HepG2 (cell line): ENCODE data around the gene PRPSAP1. TPM values are rescaled to one million over a fixed set of nuclear protein-coding genes. Genes with fewer than 3 reads are reported as not detected.
A peak's percentile ranks its signal among the peaks of the same experiment; 100 is the strongest.

Experiments
- FOXM1 ChIP-seq: sonication (generic); formaldehyde crosslinking; IDR thresholded peaks from 2 replicates; pipeline ENCODE4 v1.5.0; 2020; ENCODE audit warnings: missing genetic modification reagents
- GLI4 ChIP-seq: sonication (generic); formaldehyde crosslinking; IDR thresholded peaks from 2 replicates; pipeline ENCODE4 v1.5.1; 2020; ENCODE audit warnings: missing genetic modification reagents, mild to moderate bottlenecking, moderate library complexity, borderline replicate concordance
- HNF4A ChIP-seq: sonication (generic); formaldehyde crosslinking; IDR thresholded peaks from 2 replicates; pipeline ENCODE4 v1.4.0; 2020; ENCODE audit warnings: missing genetic modification reagents
- JDP2 ChIP-seq: sonication (generic); formaldehyde crosslinking; IDR thresholded peaks from 2 replicates; pipeline ENCODE4 v1.8.1; 2022; ENCODE audit warnings: missing genetic modification reagents, borderline replicate concordance
- KLF9 ChIP-seq: IDR thresholded peaks from 2 replicates; pipeline ENCODE4 v1.6.1; 2016; ENCODE audit warnings: low read depth
- MTF2 ChIP-seq: sonication (generic); formaldehyde crosslinking; IDR thresholded peaks from 2 replicates; pipeline ENCODE4 v1.5.0; 2020; ENCODE audit warnings: missing genetic modification reagents, borderline replicate concordance
- NFAT5 ChIP-seq: sonication (generic); formaldehyde crosslinking; IDR thresholded peaks from 2 replicates; pipeline ENCODE4 v1.4.0; 2020; ENCODE audit warnings: missing genetic modification reagents
- NR0B2 ChIP-seq: sonication (generic); formaldehyde crosslinking; IDR thresholded peaks from 2 replicates; pipeline ENCODE4 v1.4.0; 2020; ENCODE audit warnings: mild to moderate bottlenecking, missing genetic modification reagents
- NR2F6 ChIP-seq, 2 experiments: IDR thresholded peaks; 2 replicates each; pipeline ENCODE4 v1.6.1; 2016; ENCODE audit warnings: antibody characterized with exemption in 1 of 2, mild to moderate bottlenecking in 1 of 2
- PCBP1 ChIP-seq: fragments of 200-400 bp; formaldehyde crosslinking; IDR thresholded peaks from 2 replicates; pipeline ENCODE4 v1.6.1; 2017; ENCODE audit warnings: mild to moderate bottlenecking, low read depth, low read length, borderline replicate concordance
- PITX1 ChIP-seq: sonication (generic); formaldehyde crosslinking; IDR thresholded peaks from 2 replicates; pipeline ENCODE4 v1.5.1; 2020; ENCODE audit warnings: mild to moderate bottlenecking, missing genetic modification reagents
- PRPF4 ChIP-seq: fragments of 200-400 bp; formaldehyde crosslinking; IDR thresholded peaks from 2 replicates; pipeline ENCODE4 v1.6.1; 2016; ENCODE audit warnings: low read length, low read depth; ENCODE audit not compliant: poor library complexity, severe bottlenecking
- SAFB2 ChIP-seq: sonication (generic); formaldehyde crosslinking; IDR thresholded peaks from 2 replicates; pipeline ENCODE4 v1.5.1; 2020; ENCODE audit warnings: missing genetic modification reagents, low read depth, mild to moderate bottlenecking, borderline replicate concordance
- TFAP4 ChIP-seq: sonication (generic); IDR thresholded peaks from 2 replicates; pipeline ENCODE4 v1.6.1; 2016; ENCODE audit warnings: low read depth, borderline replicate concordance
- TRIM22 ChIP-seq: fragments of 450-650 bp; IDR thresholded peaks from 2 replicates; pipeline ENCODE4 v1.6.1; 2017
- YEATS4 ChIP-seq: sonication (generic); formaldehyde crosslinking; IDR thresholded peaks from 2 replicates; pipeline ENCODE4 v1.4.0; 2020; ENCODE audit warnings: missing genetic modification reagents, borderline replicate concordance
- ZFP36L2 ChIP-seq: sonication (generic); formaldehyde crosslinking; IDR thresholded peaks from 2 replicates; pipeline ENCODE4 v1.4.0; 2020; ENCODE audit warnings: missing genetic modification reagents
- ZFP62 ChIP-seq: sonication (generic); formaldehyde crosslinking; IDR thresholded peaks from 2 replicates; pipeline ENCODE4 v1.4.0; 2020; ENCODE audit warnings: missing genetic modification reagents
- ZKSCAN8 ChIP-seq: IDR thresholded peaks from 2 replicates; pipeline ENCODE4 v1.6.1; 2016; ENCODE audit warnings: borderline replicate concordance, missing genetic modification reagents, missing compliant biosample characterization
- polyA plus RNA-seq, 8 experiments: library from polyadenylated mRNA; depleted of rRNA in 3 of 8; stranded (reverse) in 7 of 8; unstranded in 1 of 8; fragments of >200 nt; fragmentation: Illumina TruSeq in 4 of 8; extraction: Trizol in 4 of 8; gene quantifications; 2 replicates each; pipeline versions ENCODE4 v1.2.1 to v1.2.3, GENCODE V29; 2011 to 2016; ENCODE audit warnings: low read depth in 4 of 8, missing spikeins in 1 of 8, mixed read lengths in 1 of 8; ENCODE audit not compliant: insufficient read depth in 1 of 8
- total RNA-seq, 5 experiments: library from RNA; depleted of rRNA; stranded (reverse); fragments of >200 nt; fragmentation: Illumina TruSeq; extraction: Trizol; gene quantifications; 2 replicates each; pipeline ENCODE4 v1.2.3, GENCODE V29; 2016; ENCODE audit warnings: low read depth in 1 of 5

PRPSAP1 gene
- total and polyA plus RNA-seq, 2 of the 13 experiments (the other 11 are each of a cell fraction or from before 2014, with no cell fraction given), result 91.1 to 314 TPM

GRCh38 chr17:76384222-76384986 lies 30.7 kb upstream of the PRPSAP1 start, which contains the start of gene SPHK1 (continued):
- TF ChIP-seq TFAP4, result no peak
- TF ChIP-seq NR0B2 (CRISPR knock-in tag), result 0 out of 2 replicates have a peak, but pooled peaks have one; percentile 54
- no peak for TF ChIP-seq TRIM22
- TF ChIP-seq PCBP1, result no peak
- TF ChIP-seq GLI4 (CRISPR knock-in tag), result peak; percentile 35; the same call in 1 of the 2 replicates
- no peak for TF ChIP-seq PITX1
- TF ChIP-seq PRPF4, result no peak
- TF ChIP-seq JDP2 (CRISPR knock-in tag), result no peak; the same call in 1 of the 2 replicates
- no peak for TF ChIP-seq NR2F6 (IDR thresholded peaks at IDR 0.05)
- peak; percentile 27; the same call in 1 of the 2 replicates for TF ChIP-seq NR2F6 (CRISPR knock-in tag; IDR thresholded peaks at IDR 0.05)
- TF ChIP-seq KLF9 (CRISPR knock-in tag), result no peak; the same call in 1 of the 2 replicates
- no peak for TF ChIP-seq ZFP36L2
- no peak for TF ChIP-seq MTF2
- TF ChIP-seq YEATS4 (CRISPR knock-in tag), result no peak
- no peak; the same call in 1 of the 2 replicates for TF ChIP-seq NFAT5 (CRISPR knock-in tag)
- no peak; the same call in none of the 2 replicates for TF ChIP-seq FOXM1 (CRISPR knock-in tag)
- TF ChIP-seq ZKSCAN8, result no peak
- no peak for TF ChIP-seq HNF4A (CRISPR knock-in tag)
- no peak for TF ChIP-seq ZFP62 (CRISPR knock-in tag)
- no peak; the same call in 1 of the 2 replicates for TF ChIP-seq SAFB2 (CRISPR knock-in tag)
